C4-2B (cell line): ENCODE measurements around the gene SULT1E1.

ENCODE experiments used
- ZFX ChIP-seq: fragments of 450-650 bp; IDR thresholded peaks from 2 replicates; pipeline ENCODE4 v1.6.1; 2017
- TF ChIP-seq, protein P1 (sequence below): fragments of 450-650 bp; conservative IDR thresholded peaks from 2 replicates; pipeline ENCODE4 v1.5.1; 2017; ENCODE audit warnings: mild to moderate bottlenecking

DNA sequence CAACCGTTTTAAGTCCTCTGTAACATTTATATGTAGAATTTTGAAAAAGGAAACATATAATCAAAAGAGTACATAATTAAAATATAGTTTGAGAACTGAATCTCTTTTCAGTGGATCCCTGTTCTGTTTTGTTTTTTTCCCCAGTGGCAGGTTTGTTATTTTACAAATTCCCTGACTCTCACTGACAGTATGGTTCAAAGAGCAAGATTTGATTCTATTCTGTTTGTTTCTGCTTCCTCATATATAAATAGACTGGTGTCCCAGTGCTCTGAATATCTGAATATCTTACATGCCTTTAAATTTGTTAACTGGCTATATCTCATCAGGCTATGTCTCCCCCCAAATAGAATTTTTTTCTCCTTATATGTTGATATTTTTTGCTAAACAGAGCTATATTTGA lies 16.6 kb downstream of the SULT1E1 start:
- TF ChIP-seq, protein P1, sequence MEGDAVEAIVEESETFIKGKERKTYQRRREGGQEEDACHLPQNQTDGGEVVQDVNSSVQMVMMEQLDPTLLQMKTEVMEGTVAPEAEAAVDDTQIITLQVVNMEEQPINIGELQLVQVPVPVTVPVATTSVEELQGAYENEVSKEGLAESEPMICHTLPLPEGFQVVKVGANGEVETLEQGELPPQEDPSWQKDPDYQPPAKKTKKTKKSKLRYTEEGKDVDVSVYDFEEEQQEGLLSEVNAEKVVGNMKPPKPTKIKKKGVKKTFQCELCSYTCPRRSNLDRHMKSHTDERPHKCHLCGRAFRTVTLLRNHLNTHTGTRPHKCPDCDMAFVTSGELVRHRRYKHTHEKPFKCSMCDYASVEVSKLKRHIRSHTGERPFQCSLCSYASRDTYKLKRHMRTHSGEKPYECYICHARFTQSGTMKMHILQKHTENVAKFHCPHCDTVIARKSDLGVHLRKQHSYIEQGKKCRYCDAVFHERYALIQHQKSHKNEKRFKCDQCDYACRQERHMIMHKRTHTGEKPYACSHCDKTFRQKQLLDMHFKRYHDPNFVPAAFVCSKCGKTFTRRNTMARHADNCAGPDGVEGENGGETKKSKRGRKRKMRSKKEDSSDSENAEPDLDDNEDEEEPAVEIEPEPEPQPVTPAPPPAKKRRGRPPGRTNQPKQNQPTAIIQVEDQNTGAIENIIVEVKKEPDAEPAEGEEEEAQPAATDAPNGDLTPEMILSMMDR: no peak
- no peak for TF ChIP-seq ZFX
